Astrocyte (in vitro differentiated cells and primary cell): ENCODE data around the gene IL31. TPM values are rescaled to one million over a fixed set of nuclear protein-coding genes. Genes with fewer than 3 reads are reported as not detected.

ENCODE experiments used
- DNase-seq: peaks from one replicate; pipeline ENCODE4 v3.0.0-alpha.2; 2010; ENCODE audit warnings: low read depth
- FAIRE-seq: peaks from 2 replicates; lab custom pipeline; 2011; peaks lifted over from hg19 to GRCh38; lab: Jason Lieb, UNC
- H2AFZ ChIP-seq: 2 replicates; pipeline ENCODE4 v1.6.0; 2012; ENCODE audit warnings: low read depth, low read length, inconsistent platforms
- H3K27ac ChIP-seq: 2 replicates; pipeline ENCODE4 v1.5.1; 2011; ENCODE audit warnings: low read depth, low read length, inconsistent platforms
- H3K27me3 ChIP-seq: 2 replicates; pipeline ENCODE4 v1.6.0; 2011; ENCODE audit warnings: low read length, inconsistent platforms; ENCODE audit not compliant: insufficient read depth
- H3K36me3 ChIP-seq: 2 replicates; pipeline ENCODE4 v1.5.1; 2011; ENCODE audit warnings: low read length, inconsistent platforms; ENCODE audit not compliant: insufficient read depth
- H3K4me1 ChIP-seq: 2 replicates; pipeline ENCODE4 v1.5.1; 2011; ENCODE audit warnings: low read length, inconsistent platforms; ENCODE audit not compliant: insufficient read depth
- H3K4me2 ChIP-seq: 2 replicates; pipeline ENCODE4 v1.6.0; 2012; ENCODE audit warnings: low read length, inconsistent platforms
- H3K4me3 ChIP-seq: 2 replicates; pipeline ENCODE4 v1.5.1; 2011; ENCODE audit warnings: low read depth, mild to moderate bottlenecking, low read length, inconsistent platforms; ENCODE audit not compliant: insufficient read depth
- H3K79me2 ChIP-seq: 2 replicates; pipeline ENCODE4 v1.6.0; 2012; ENCODE audit warnings: mild to moderate bottlenecking, low read length, inconsistent platforms; ENCODE audit not compliant: insufficient read depth
- H3K9ac ChIP-seq: 2 replicates; pipeline ENCODE4 v1.6.0; 2012; ENCODE audit warnings: mild to moderate bottlenecking, low read length, inconsistent platforms
- H3K9me3 ChIP-seq: 2 replicates; pipeline ENCODE4 v1.5.1; 2012; ENCODE audit warnings: low read depth, mild to moderate bottlenecking, low read length, inconsistent platforms; ENCODE audit not compliant: insufficient read depth
- H4K20me1 ChIP-seq: 2 replicates; pipeline ENCODE4 v1.6.0; 2012; ENCODE audit warnings: low read length, inconsistent platforms; ENCODE audit not compliant: insufficient read depth
- H3K27ac Mint-ChIP-seq: one replicate; pipeline ENCODE4 v1.8.0; 2021; ENCODE audit warnings: mild to moderate bottlenecking, mixed read lengths; ENCODE audit not compliant: unreplicated experiment
- H3K27me3 Mint-ChIP-seq: one replicate; pipeline ENCODE4 v1.8.0; 2021; ENCODE audit warnings: low read depth, mixed read lengths; ENCODE audit not compliant: unreplicated experiment
- H3K36me3 Mint-ChIP-seq: one replicate; pipeline ENCODE4 v1.8.0; 2021; ENCODE audit warnings: low read depth, mixed read lengths; ENCODE audit not compliant: unreplicated experiment
- H3K4me1 Mint-ChIP-seq: one replicate; pipeline ENCODE4 v1.8.0; 2021; ENCODE audit warnings: low read depth, mixed read lengths; ENCODE audit not compliant: unreplicated experiment
- H3K4me3 Mint-ChIP-seq: one replicate; pipeline ENCODE4 v1.8.0; 2021; ENCODE audit warnings: mild to moderate bottlenecking, moderate library complexity, mixed read lengths; ENCODE audit not compliant: unreplicated experiment
- H3K9me3 Mint-ChIP-seq: one replicate; pipeline ENCODE4 v1.8.0; 2021; ENCODE audit warnings: mild to moderate bottlenecking, mixed read lengths; ENCODE audit not compliant: unreplicated experiment
- CTCF ChIP-seq: IDR thresholded peaks from 2 replicates; pipeline ENCODE4 v1.5.1; 2011; ENCODE audit warnings: low read depth, mild to moderate bottlenecking, inconsistent platforms, low read length, moderate library complexity; ENCODE audit not compliant: insufficient read depth
- EZH2 ChIP-seq: IDR thresholded peaks from 2 replicates; pipeline ENCODE4 v1.6.1; 2012; ENCODE audit warnings: mild to moderate bottlenecking, low read length, inconsistent platforms; ENCODE audit not compliant: insufficient read depth
- total RNA-seq: library from RNA; stranded (reverse); gene quantifications from 2 replicates; pipeline ENCODE4 v1.2.1, GENCODE V29; 2021

Gene IL31
- total RNA-seq, 1 donor from 2014 or later = not detected

- no peak overlapping the region for H3K4me3 Mint-ChIP-seq
- no peaks in the 10 kb centered on the region for H3K4me1 Mint-ChIP-seq
- H3K4me3 ChIP-seq = no peak overlapping the region
Measured at GRCh38 chr12:122162976-122163375, 11.0 kb downstream of the IL31 start.

GRCh38 chr12:122161682-122162081, 12.3 kb downstream of the IL31 start:
- Histone ChIP-seq H2AFZ (no peak overlapping the region), H3K36me3 (no peaks in the 10 kb centered on the region), H3K4me2 (no peak overlapping the region), H3K27me3 (no peaks in the 10 kb centered on the region), H3K27ac (no peak overlapping the region), H3K9me3 (peaks cover 3% of the 10 kb centered on the region), H3K9ac (no peak overlapping the region), H3K79me2 (no peaks in the 10 kb centered on the region), H4K20me1 (no peaks in the 10 kb centered on the region), H3K4me3 (no peak overlapping the region), H3K4me1 (no peaks in the 10 kb centered on the region)
- Mint-ChIP-seq H3K4me3 (no peak overlapping the region), H3K36me3 (peaks cover 2% of the 10 kb centered on the region), H3K9me3 (no peaks in the 10 kb centered on the region), H3K27me3 (peaks cover 2% of the 10 kb centered on the region), H3K4me1 (no peaks in the 10 kb centered on the region), H3K27ac (no peak overlapping the region)
- FAIRE-seq = no peak
- TF ChIP-seq EZH2 = no peak
- no peak for TF ChIP-seq CTCF
- no peak for DNase-seq

More at GRCh38 chr12:122162976-122163375, 11.0 kb downstream of the IL31 start:
- FAIRE-seq (no peak), DNase-seq (no peak)
- H3K79me2 ChIP-seq = no peaks in the 10 kb centered on the region
- H3K4me2 ChIP-seq = no peak overlapping the region
- H3K27ac ChIP-seq = no peak overlapping the region
- H3K4me1 ChIP-seq = no peaks in the 10 kb centered on the region
- Mint-ChIP-seq H3K27me3 (peaks cover 2% of the 10 kb centered on the region), H3K27ac (no peak overlapping the region), H3K9me3 (no peaks in the 10 kb centered on the region), H3K36me3 (no peaks in the 10 kb centered on the region)
- H3K36me3 ChIP-seq = no peaks in the 10 kb centered on the region
- no peak overlapping the region for H2AFZ ChIP-seq
- H4K20me1 ChIP-seq = no peaks in the 10 kb centered on the region
- no peak overlapping the region for H3K9ac ChIP-seq
- H3K27me3 ChIP-seq = peaks cover 3% of the 10 kb centered on the region
- H3K9me3 ChIP-seq = peaks cover 3% of the 10 kb centered on the region
- TF ChIP-seq CTCF (no peak), EZH2 (no peak)

GRCh38 chr12:122160761-122161160, 13.3 kb downstream of the IL31 start:
- Mint-ChIP-seq H3K9me3 (no peaks in the 10 kb centered on the region), H3K4me1 (no peaks in the 10 kb centered on the region), H3K27ac (no peak overlapping the region), H3K27me3 (peaks cover 7% of the 10 kb centered on the region), H3K4me3 (no peak overlapping the region), H3K36me3 (peaks cover 2% of the 10 kb centered on the region)
- no peaks in the 10 kb centered on the region for H3K27me3 ChIP-seq
- no peaks in the 10 kb centered on the region for H4K20me1 ChIP-seq
- no peak overlapping the region for H3K9ac ChIP-seq
- H3K4me2 ChIP-seq = no peak overlapping the region
- H3K9me3 ChIP-seq = peaks cover 3% of the 10 kb centered on the region
- FAIRE-seq = no peak
- no peak overlapping the region for H3K27ac ChIP-seq
- no peak overlapping the region for H3K4me3 ChIP-seq
- no peak overlapping the region for H2AFZ ChIP-seq
- no peaks in the 10 kb centered on the region for H3K36me3 ChIP-seq
- TF ChIP-seq EZH2 (no peak), CTCF (no peak)
- no peaks in the 10 kb centered on the region for H3K4me1 ChIP-seq
- no peaks in the 10 kb centered on the region for H3K79me2 ChIP-seq
- DNase-seq = no peak
